H9 (cell line): ENCODE data around the gene MCFD2. TPM values are rescaled to one million over a fixed set of nuclear protein-coding genes. Genes with fewer than 3 reads are reported as not detected.

Source experiments
- DNase-seq: peaks from one replicate; pipeline ENCODE4 v3.0.0-alpha.2; 2017
- H2AFZ ChIP-seq: one replicate; pipeline ENCODE4 v1.6.1; 2013; ENCODE audit warnings: mild to moderate bottlenecking, low read length, control low read depth, moderate library complexity
- H2AK5ac ChIP-seq: 2 replicates; pipeline ENCODE4 v1.6.1; 2013; ENCODE audit warnings: low read length, control low read depth, mixed read lengths; ENCODE audit not compliant: insufficient read length
- H2BK120ac ChIP-seq: one replicate; pipeline ENCODE4 v1.6.1; 2013; ENCODE audit warnings: low read depth, mild to moderate bottlenecking, low read length, control low read depth, inconsistent platforms; ENCODE audit not compliant: poor library complexity, severe bottlenecking
- H2BK12ac ChIP-seq: 2 replicates; pipeline ENCODE4 v1.6.1; 2013; ENCODE audit warnings: low read length, control low read depth, mixed read lengths, low read depth; ENCODE audit not compliant: insufficient read length
- H2BK15ac ChIP-seq: 2 replicates; pipeline ENCODE4 v1.6.1; 2013; ENCODE audit warnings: low read depth, low read length, control low read depth
- H2BK20ac ChIP-seq: one replicate; pipeline ENCODE4 v1.6.1; 2013; ENCODE audit warnings: low read depth, mild to moderate bottlenecking, low read length, control low read depth, inconsistent platforms; ENCODE audit not compliant: poor library complexity, severe bottlenecking
- H2BK5ac ChIP-seq: 2 replicates; pipeline ENCODE4 v1.6.1; 2013; ENCODE audit warnings: low read length, control low read depth, mixed read lengths; ENCODE audit not compliant: insufficient read length
- H3K14ac ChIP-seq: 2 replicates; pipeline ENCODE4 v1.6.1; 2013; ENCODE audit warnings: low read length, control low read depth; ENCODE audit not compliant: insufficient read depth
- H3K18ac ChIP-seq: 2 replicates; pipeline ENCODE4 v1.6.1; 2013; ENCODE audit warnings: low read depth, mild to moderate bottlenecking, mixed read lengths, low read length, control low read depth; ENCODE audit not compliant: insufficient read length
- H3K23ac ChIP-seq: 2 replicates; pipeline ENCODE4 v1.6.1; 2013; ENCODE audit warnings: low read length, control low read depth, mixed read lengths, low read depth; ENCODE audit not compliant: insufficient read length
- H3K23me2 ChIP-seq: 2 replicates; pipeline ENCODE4 v1.6.1; 2013; ENCODE audit warnings: low read depth, mild to moderate bottlenecking, mixed read lengths, low read length, control low read depth; ENCODE audit not compliant: insufficient read length, poor library complexity, severe bottlenecking
- H3K27ac ChIP-seq: 2 replicates; pipeline ENCODE4 v1.5.1; 2013; ENCODE audit warnings: low read length, control low read depth, mixed read lengths, low read depth; ENCODE audit not compliant: insufficient read length
- H3K27me3 ChIP-seq: 2 replicates; pipeline ENCODE4 v1.6.1; 2013; ENCODE audit warnings: low read length, control low read depth, inconsistent platforms; ENCODE audit not compliant: insufficient read depth
- H3K4ac ChIP-seq: 2 replicates; pipeline ENCODE4 v1.6.1; 2013; ENCODE audit warnings: low read depth, mild to moderate bottlenecking, control low read depth, inconsistent platforms, low read length, moderate library complexity
- H3K4me1 ChIP-seq: 2 replicates; pipeline ENCODE4 v1.6.1; 2013; ENCODE audit warnings: low read length, control low read depth, inconsistent platforms; ENCODE audit not compliant: insufficient read depth
- H3K4me2 ChIP-seq: 2 replicates; pipeline ENCODE4 v1.6.1; 2013; ENCODE audit warnings: low read length, control low read depth, mixed read lengths; ENCODE audit not compliant: insufficient read length, insufficient read depth
- H3K56ac ChIP-seq: 2 replicates; pipeline ENCODE4 v1.6.1; 2013; ENCODE audit warnings: low read depth, mild to moderate bottlenecking, mixed read lengths, low read length, control low read depth; ENCODE audit not compliant: insufficient read length
- H3K79me1 ChIP-seq: 2 replicates; pipeline ENCODE4 v1.6.1; 2013; ENCODE audit warnings: low read depth, mild to moderate bottlenecking, moderate library complexity, low read length, control low read depth, inconsistent platforms; ENCODE audit not compliant: insufficient read depth, poor library complexity, severe bottlenecking
- H3K79me2 ChIP-seq: 2 replicates; pipeline ENCODE4 v1.6.1; 2013; ENCODE audit warnings: low read length, control low read depth, inconsistent platforms; ENCODE audit not compliant: insufficient read depth
- H3K9ac ChIP-seq: 2 replicates; pipeline ENCODE4 v1.6.1; 2013; ENCODE audit warnings: low read length, control low read depth, mixed read lengths; ENCODE audit not compliant: insufficient read length; ENCODE audit errors: extremely low read depth
- H3K9me3 ChIP-seq: one replicate; pipeline ENCODE4 v1.6.1; 2013; ENCODE audit warnings: low read depth, low read length, inconsistent platforms; ENCODE audit not compliant: control insufficient read depth
- H3T11ph ChIP-seq: one replicate; pipeline ENCODE4 v1.6.1; 2013; ENCODE audit warnings: mild to moderate bottlenecking, low read length, control low read depth, inconsistent platforms
- H4K20me1 ChIP-seq: one replicate; pipeline ENCODE4 v1.6.1; 2013; ENCODE audit not compliant: control insufficient read depth, insufficient read length, insufficient read depth
- H4K5ac ChIP-seq: 2 replicates; pipeline ENCODE4 v1.6.1; 2013; ENCODE audit warnings: low read depth, mild to moderate bottlenecking, mixed read lengths, low read length, control low read depth; ENCODE audit not compliant: insufficient read length
- H4K8ac ChIP-seq: replicated peaks from 2 replicates; pipeline ENCODE4 v1.6.1; 2013; ENCODE audit warnings: low read length, control low read depth, mixed read lengths, low read depth; ENCODE audit not compliant: insufficient read length
- H4K91ac ChIP-seq: 2 replicates; pipeline ENCODE4 v1.6.1; 2013; ENCODE audit warnings: low read depth, mild to moderate bottlenecking, moderate library complexity, mixed read lengths, low read length, control low read depth; ENCODE audit not compliant: insufficient read length
- H3K27ac Mint-ChIP-seq, 3 experiments: 2 replicates in 2 of 3; 3 replicates in 1 of 3; pipeline ENCODE4 v1.8.0; 2020 to 2021; ENCODE audit warnings: mixed read lengths in 3 of 3, mild to moderate bottlenecking in 1 of 3, moderate library complexity in 1 of 3
- H3K27me3 Mint-ChIP-seq: 2 replicates; pipeline ENCODE4 v1.8.0; 2021; ENCODE audit warnings: low read depth, mild to moderate bottlenecking, moderate library complexity, mixed read lengths
- H3K36me3 Mint-ChIP-seq, 3 experiments: 2 replicates in 2 of 3; 3 replicates in 1 of 3; pipeline ENCODE4 v1.8.0; 2020 to 2021; ENCODE audit warnings: low read depth in 3 of 3, mixed read lengths in 3 of 3; ENCODE audit not compliant: insufficient read depth in 1 of 3
- H3K4me1 Mint-ChIP-seq, 2 experiments: 2 replicates each; pipeline ENCODE4 v1.8.0; 2020; ENCODE audit warnings: mixed read lengths in 2 of 2
- H3K4me3 Mint-ChIP-seq, 2 experiments: 2 replicates in 1 of 2; 3 replicates in 1 of 2; pipeline ENCODE4 v1.8.0; 2020 to 2021; ENCODE audit warnings: mild to moderate bottlenecking in 2 of 2, mixed read lengths in 2 of 2, moderate library complexity in 1 of 2
- H3K9me3 Mint-ChIP-seq, 2 experiments: 2 replicates in 1 of 2; 3 replicates in 1 of 2; pipeline ENCODE4 v1.8.0; 2020; ENCODE audit warnings: mild to moderate bottlenecking in 2 of 2, mixed read lengths in 2 of 2, moderate library complexity in 1 of 2
- WGBS: extraction: QIAGEN DNeasy Blood & Tissue Kit; methylation state at CpG from one replicate; pipeline ENCODE4 v1.1.7; 2013; ENCODE audit warnings: missing lambda C conversion rate, low lambda C conversion rate, mixed read lengths; ENCODE audit not compliant: insufficient read length; ENCODE audit errors: extremely low coverage; 5-methylcytosine and 5-hydroxymethylcytosine counted together
- total RNA-seq: library from RNA; stranded (reverse); gene quantifications from 2 replicates; pipeline ENCODE4 v1.2.1, GENCODE V29; 2021
- TF ChIP-seq, protein P1 (sequence below): fragments of 200-600 bp; sonication (generic); conservative IDR thresholded peaks from 3 replicates; pipeline ENCODE4 v1.8.0; 2021; ENCODE audit warnings: antibody characterized with exemption, mild to moderate bottlenecking

MCFD2 gene
- total RNA-seq, 1 experiment from 2014 or later = 64.6 TPM

DNA sequence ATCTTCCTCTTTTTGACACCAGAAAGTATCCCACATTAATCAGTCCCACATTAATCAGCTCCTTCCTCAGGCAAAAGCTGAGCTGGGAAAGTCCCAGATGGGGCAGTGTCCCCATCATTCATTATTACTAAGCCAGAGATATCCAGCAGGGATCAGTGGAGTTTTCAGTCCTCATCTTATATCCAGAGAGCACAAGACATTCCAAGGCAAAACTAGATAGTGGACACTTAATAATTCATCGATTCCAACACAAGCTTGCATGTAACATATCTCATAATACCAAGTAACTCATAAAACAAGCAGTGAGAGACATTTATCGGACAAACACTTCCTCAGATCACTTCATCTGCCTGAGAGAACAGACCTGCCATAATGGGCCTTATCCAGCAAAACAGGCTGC, 53.1 kb downstream of the MCFD2 start:
- no peaks in the 10 kb centered on the region for H3K36me3 Mint-ChIP-seq
- no peak overlapping the region for H3K27ac Mint-ChIP-seq

More for the DNA sequence above, 53.1 kb downstream of the MCFD2 start:
- Histone ChIP-seq H4K20me1 (no peaks in the 10 kb centered on the region), H2BK120ac (no peak overlapping the region), H3K27ac (no peak overlapping the region), H4K8ac (no peak overlapping the region), H4K91ac (no peak overlapping the region), H3T11ph (no peak overlapping the region), H3K23ac (no peak overlapping the region), H3K4ac (no peak overlapping the region), H3K79me2 (no peaks in the 10 kb centered on the region), H3K56ac (no peak overlapping the region), H2AK5ac (no peak overlapping the region), H3K9ac (no peak overlapping the region), H3K14ac (no peak overlapping the region), H2BK20ac (no peak overlapping the region), H3K23me2 (no peaks in the 10 kb centered on the region), H2BK15ac (no peak overlapping the region), H2BK5ac (no peak overlapping the region), H3K79me1 (no peaks in the 10 kb centered on the region), H2AFZ (no peak overlapping the region), H3K4me2 (no peak overlapping the region), H3K9me3 (no peaks in the 10 kb centered on the region), H3K27me3 (no peaks in the 10 kb centered on the region), H3K4me1 (no peaks in the 10 kb centered on the region), H2BK12ac (no peak overlapping the region), H4K5ac (no peak overlapping the region), H3K18ac (no peak overlapping the region)
- 0 out of 4 replicates have a peak, but pooled peaks cover 0 to 4% of the 10 kb centered on the region in 2 experiments for H3K4me1 Mint-ChIP-seq
- H3K9me3 Mint-ChIP-seq = peaks cover 0 to 5% of the 10 kb centered on the region in 2 experiments; a peak in 4 of 5 replicates
- TF ChIP-seq, protein P1, sequence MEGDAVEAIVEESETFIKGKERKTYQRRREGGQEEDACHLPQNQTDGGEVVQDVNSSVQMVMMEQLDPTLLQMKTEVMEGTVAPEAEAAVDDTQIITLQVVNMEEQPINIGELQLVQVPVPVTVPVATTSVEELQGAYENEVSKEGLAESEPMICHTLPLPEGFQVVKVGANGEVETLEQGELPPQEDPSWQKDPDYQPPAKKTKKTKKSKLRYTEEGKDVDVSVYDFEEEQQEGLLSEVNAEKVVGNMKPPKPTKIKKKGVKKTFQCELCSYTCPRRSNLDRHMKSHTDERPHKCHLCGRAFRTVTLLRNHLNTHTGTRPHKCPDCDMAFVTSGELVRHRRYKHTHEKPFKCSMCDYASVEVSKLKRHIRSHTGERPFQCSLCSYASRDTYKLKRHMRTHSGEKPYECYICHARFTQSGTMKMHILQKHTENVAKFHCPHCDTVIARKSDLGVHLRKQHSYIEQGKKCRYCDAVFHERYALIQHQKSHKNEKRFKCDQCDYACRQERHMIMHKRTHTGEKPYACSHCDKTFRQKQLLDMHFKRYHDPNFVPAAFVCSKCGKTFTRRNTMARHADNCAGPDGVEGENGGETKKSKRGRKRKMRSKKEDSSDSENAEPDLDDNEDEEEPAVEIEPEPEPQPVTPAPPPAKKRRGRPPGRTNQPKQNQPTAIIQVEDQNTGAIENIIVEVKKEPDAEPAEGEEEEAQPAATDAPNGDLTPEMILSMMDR = no peak
- H3K4me3 Mint-ChIP-seq = no peak overlapping the region
- no CpG with 5 or more reads among the region's 2 CpGs for WGBS
- DNase-seq = no peak
- H3K27me3 Mint-ChIP-seq = peaks cover 6% of the 10 kb centered on the region; the same call in 1 of the 2 replicates
